ENCODE measurements around the gene KIF13A. TPM values are rescaled to one million over a fixed set of nuclear protein-coding genes. Genes with fewer than 3 reads are reported as not detected.

The KIF13A gene
- total and polyA plus RNA-seq, 2 donors (not counting 3 experiments of a cell fraction or from before 2014, with no cell fraction given), result 24.9 to 65.8 TPM

- Histone ChIP-seq H3K27ac (ENCODE audit: insufficient read depth, low read depth, low read length) (no peak overlapping the region), H3K9me3 (replicated peaks; ENCODE audit: control insufficient read depth, insufficient read depth, low read length) (no peaks in the 10 kb centered on the region), H3K79me2 (ENCODE audit: control insufficient read depth, insufficient read depth, low read length) (peaks cover 53% of the 10 kb centered on the region), H3K36me3 (ENCODE audit: control insufficient read depth in 2 of 2, extremely low read depth in 1 of 2, insufficient read depth in 2 of 2, low read length in 2 of 2) (peaks cover 0 to 3% of the 10 kb centered on the region in 2 experiments), H3K27me3 (ENCODE audit: control insufficient read depth in 2 of 2, insufficient read depth in 2 of 2, low read length in 2 of 2) (no peaks in the 10 kb centered on the region), H3K9ac (replicated peaks; ENCODE audit: extremely low read depth, insufficient read depth, low read length) (no peak overlapping the region), H3K9me1 (replicated peaks; ENCODE audit: control insufficient read depth, extremely low read depth, insufficient read depth, low read length) (no peaks in the 10 kb centered on the region), H3K4me2 (ENCODE audit: insufficient read depth, low read length) (no peak overlapping the region), H4K20me1 (replicated peaks; ENCODE audit: control insufficient read depth, extremely low read depth, insufficient read depth, low read length) (peaks cover 4% of the 10 kb centered on the region), H3K4me3 (replicated peaks in 1 of 3; ENCODE audit: insufficient read depth in 1 of 3, low read depth in 1 of 3, low read length in 3 of 3) (no peak overlapping the region), H2AFZ (ENCODE audit: low read depth, low read length) (no peak overlapping the region), H3K4me1 (ENCODE audit: control insufficient read depth, extremely low read depth, insufficient read depth, low read length) (peaks cover 20% of the 10 kb centered on the region)
- dilution Hi-C loops (cut with MboI; ENCODE audit: extremely low pct_ligation_motif_present, low sequenced_read_pairs), result no loop called here
- TF ChIP-seq GATA2 (IDR thresholded peaks at IDR 0.05; ENCODE audit: insufficient read depth, insufficient read length, low read depth, low read length) (no peak), POLR2AphosphoS5 (IDR thresholded peaks at IDR 0.05; ENCODE audit: insufficient read depth, low read depth, low read length) (no peak), EZH2 (IDR thresholded peaks at IDR 0.05; ENCODE audit: borderline replicate concordance, low read depth, low read length, severe bottlenecking) (no peak), CTCF (IDR thresholded peaks at IDR 0.05; ENCODE audit: extremely low read depth in 1 of 2, insufficient read depth in 1 of 2, low read depth in 1 of 2, low read length in 2 of 2) (no peak), JUN (IDR thresholded peaks at IDR 0.05; ENCODE audit: borderline replicate concordance, insufficient read depth, insufficient read length, low read depth) (no peak), MAX (IDR thresholded peaks at IDR 0.05; ENCODE audit: insufficient read depth, insufficient read length) (no peak), POLR2A (IDR thresholded peaks at IDR 0.05; ENCODE audit: low read depth, low read length) (no peak), FOS (IDR thresholded peaks at IDR 0.05; ENCODE audit: borderline replicate concordance, insufficient read depth, low read length) (no peak), MYC (IDR thresholded peaks at IDR 0.05; ENCODE audit: low read depth, low read length) (no peak)
- BruUV-seq (replicated peaks), result no TSS peak
- no peak for FAIRE-seq
- ChIA-PET POLR2A (no interaction called here), CTCF (interaction anchor here (1.1 to 2.4 kb wide), 7 partner anchors 9 to 169 kb away, joined by 3 to 10 read pairs (median 5); no protein-coding TSS in a partner anchor)
- no peak for DNase-seq (ENCODE audit: low read depth, low spot score)
- intact Hi-C loops (cut with micrococcal nuclease), result loop anchor here (1.0 kb wide), 1 partner anchor 138 kb away; the partner anchor contains the start of gene NHLRC1
Measured at GRCh38 chr6:17984399-17984798, 3.0 kb downstream of the KIF13A start.

Measured in endothelial cell of umbilical vein (primary cell).